Measurements from ENCODE around the gene NANOS2. TPM values are rescaled to one million over a fixed set of nuclear protein-coding genes. Genes with fewer than 3 reads are reported as not detected.

Gene NANOS2
- total and polyA plus RNA-seq, 9 of the 15 experiments (the other 6 are each of a cell fraction or from before 2014, with no cell fraction given): not detected

DNA sequence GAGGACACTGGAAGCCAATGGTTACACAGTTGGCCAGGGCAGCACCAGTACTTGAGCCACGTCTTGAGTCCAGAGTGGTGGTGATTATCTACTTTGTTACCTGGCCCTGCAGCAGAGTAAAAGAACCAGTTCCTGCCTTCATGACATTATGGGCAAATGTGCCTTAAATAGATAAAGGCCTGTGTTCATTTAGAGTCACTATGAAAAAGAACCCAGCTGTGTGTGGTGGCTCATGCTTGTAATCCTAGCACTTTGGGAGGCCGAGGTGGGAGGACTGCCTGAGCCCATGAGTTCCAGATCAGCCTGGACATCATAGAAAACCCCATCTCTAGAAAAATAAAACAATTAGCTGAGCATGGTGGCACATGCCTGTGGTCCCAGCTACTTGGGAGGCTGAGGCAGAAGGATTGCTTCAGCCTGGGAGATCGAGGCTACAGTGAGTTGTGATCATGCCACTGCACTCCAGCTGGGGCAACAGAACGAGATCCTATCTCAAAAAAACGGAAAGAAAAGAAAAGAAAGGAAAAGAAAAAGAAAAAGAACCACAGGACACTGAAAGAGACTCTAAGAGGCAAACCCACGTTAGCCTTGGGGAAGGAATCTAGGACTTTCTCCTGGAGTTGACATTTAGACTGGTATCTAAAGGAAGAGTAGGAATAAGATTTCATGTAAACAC, 25.2 kb downstream of the NANOS2 start (continued):
- TF ChIP-seq, protein P1, sequence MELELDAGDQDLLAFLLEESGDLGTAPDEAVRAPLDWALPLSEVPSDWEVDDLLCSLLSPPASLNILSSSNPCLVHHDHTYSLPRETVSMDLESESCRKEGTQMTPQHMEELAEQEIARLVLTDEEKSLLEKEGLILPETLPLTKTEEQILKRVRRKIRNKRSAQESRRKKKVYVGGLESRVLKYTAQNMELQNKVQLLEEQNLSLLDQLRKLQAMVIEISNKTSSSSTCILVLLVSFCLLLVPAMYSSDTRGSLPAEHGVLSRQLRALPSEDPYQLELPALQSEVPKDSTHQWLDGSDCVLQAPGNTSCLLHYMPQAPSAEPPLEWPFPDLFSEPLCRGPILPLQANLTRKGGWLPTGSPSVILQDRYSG (tag; conservative IDR thresholded peaks at IDR 0.05; ENCODE audit: low read depth): no peak
- TF ChIP-seq NCOA2 (IDR thresholded peaks at IDR 0.05; ENCODE audit: partially characterized antibody in 2 of 2): no peak
- no peak for TF ChIP-seq ZFPM2 (CRISPR knock-in tag; IDR thresholded peaks at IDR 0.05)
- TF ChIP-seq MEF2A (IDR thresholded peaks at IDR 0.05; ENCODE audit: control insufficient read depth, low read depth, low read length): no peak
- peak; percentile 71; the same call in 1 of the 2 replicates for TF ChIP-seq BCOR (IDR thresholded peaks at IDR 0.05)
- TF ChIP-seq EP400 (IDR thresholded peaks at IDR 0.05): no peak
- no peak for TF ChIP-seq SMC3 (conservative IDR thresholded peaks at IDR 0.05; ENCODE audit: insufficient read depth, low read depth, low read length)
- no peak for TF ChIP-seq CCNT2 (IDR thresholded peaks at IDR 0.05; ENCODE audit: borderline replicate concordance, extremely low read depth, insufficient read length, low read depth, low read length)
- TF ChIP-seq, protein P2, sequence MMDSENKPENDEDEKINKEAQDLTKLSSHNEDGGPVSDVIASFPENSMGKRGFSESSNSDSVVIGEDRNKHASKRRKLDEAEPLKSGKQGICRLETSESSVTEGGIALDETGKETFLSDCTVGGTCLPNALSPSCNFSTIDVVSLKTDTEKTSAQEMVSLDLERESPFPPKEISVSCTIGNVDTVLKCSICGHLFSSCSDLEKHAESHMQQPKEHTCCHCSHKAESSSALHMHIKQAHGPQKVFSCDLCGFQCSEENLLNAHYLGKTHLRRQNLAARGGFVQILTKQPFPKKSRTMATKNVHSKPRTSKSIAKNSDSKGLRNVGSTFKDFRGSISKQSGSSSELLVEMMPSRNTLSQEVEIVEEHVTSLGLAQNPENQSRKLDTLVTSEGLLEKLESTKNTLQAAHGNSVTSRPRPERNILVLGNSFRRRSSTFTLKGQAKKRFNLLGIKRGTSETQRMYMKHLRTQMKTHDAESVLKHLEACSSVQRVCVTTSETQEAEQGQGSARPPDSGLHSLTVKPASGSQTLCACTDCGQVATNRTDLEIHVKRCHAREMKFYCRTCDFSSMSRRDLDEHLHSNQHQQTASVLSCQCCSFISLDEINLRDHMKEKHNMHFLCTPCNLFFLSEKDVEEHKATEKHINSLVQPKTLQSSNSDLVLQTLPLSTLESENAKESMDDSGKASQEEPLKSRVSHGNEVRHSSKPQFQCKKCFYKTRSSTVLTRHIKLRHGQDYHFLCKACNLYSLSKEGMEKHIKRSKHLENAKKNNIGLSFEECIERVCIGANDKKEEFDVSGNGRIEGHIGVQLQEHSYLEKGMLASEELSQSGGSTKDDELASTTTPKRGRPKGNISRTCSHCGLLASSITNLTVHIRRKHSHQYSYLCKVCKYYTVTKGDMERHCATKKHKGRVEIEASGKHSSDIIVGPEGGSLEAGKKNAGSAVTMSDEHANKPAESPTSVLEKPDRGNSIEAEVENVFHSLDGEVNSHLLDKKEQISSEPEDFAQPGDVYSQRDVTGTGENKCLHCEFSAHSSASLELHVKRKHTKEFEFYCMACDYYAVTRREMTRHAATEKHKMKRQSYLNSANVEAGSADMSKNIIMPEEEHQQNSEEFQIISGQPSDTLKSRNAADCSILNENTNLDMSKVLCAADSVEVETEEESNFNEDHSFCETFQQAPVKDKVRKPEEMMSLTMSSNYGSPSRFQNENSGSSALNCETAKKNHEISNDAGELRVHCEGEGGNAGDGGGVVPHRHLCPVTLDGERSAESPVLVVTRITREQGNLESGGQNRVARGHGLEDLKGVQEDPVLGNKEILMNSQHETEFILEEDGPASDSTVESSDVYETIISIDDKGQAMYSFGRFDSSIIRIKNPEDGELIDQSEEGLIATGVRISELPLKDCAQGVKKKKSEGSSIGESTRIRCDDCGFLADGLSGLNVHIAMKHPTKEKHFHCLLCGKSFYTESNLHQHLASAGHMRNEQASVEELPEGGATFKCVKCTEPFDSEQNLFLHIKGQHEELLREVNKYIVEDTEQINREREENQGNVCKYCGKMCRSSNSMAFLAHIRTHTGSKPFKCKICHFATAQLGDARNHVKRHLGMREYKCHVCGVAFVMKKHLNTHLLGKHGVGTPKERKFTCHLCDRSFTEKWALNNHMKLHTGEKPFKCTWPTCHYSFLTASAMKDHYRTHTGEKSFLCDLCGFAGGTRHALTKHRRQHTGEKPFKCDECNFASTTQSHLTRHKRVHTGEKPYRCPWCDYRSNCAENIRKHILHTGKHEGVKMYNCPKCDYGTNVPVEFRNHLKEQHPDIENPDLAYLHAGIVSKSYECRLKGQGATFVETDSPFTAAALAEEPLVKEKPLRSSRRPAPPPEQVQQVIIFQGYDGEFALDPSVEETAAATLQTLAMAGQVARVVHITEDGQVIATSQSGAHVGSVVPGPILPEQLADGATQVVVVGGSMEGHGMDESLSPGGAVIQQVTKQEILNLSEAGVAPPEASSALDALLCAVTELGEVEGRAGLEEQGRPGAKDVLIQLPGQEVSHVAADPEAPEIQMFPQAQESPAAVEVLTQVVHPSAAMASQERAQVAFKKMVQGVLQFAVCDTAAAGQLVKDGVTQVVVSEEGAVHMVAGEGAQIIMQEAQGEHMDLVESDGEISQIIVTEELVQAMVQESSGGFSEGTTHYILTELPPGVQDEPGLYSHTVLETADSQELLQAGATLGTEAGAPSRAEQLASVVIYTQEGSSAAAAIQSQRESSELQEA (IDR thresholded peaks at IDR 0.05; ENCODE audit: low read depth): no peak
- no peak for TF ChIP-seq ZBED1 (IDR thresholded peaks at IDR 0.05)
- TF ChIP-seq DPF2 (IDR thresholded peaks at IDR 0.05): peak; percentile 77
- TF ChIP-seq ZNF507 (tag; conservative IDR thresholded peaks at IDR 0.05): no peak
- no peak for TF ChIP-seq CHCHD3 (CRISPR knock-in tag; IDR thresholded peaks at IDR 0.05)
- no peak for TF ChIP-seq PPARD (CRISPR knock-in tag; IDR thresholded peaks at IDR 0.05)
- TF ChIP-seq HIVEP1 (CRISPR knock-in tag; IDR thresholded peaks at IDR 0.05): no peak
- TF ChIP-seq SLC30A9 (CRISPR knock-in tag; IDR thresholded peaks at IDR 0.05): no peak
- TF ChIP-seq JUN (IDR thresholded peaks at IDR 0.05; ENCODE audit: borderline replicate concordance, low read depth, low read length): no peak
- TF ChIP-seq JUN (CRISPR knock-in tag; IDR thresholded peaks at IDR 0.05; ENCODE audit: borderline replicate concordance): no peak
- no peak for TF ChIP-seq MIER1 (IDR thresholded peaks at IDR 0.05; ENCODE audit: low read depth)
- TF ChIP-seq MECOM (CRISPR knock-in tag; IDR thresholded peaks at IDR 0.05): no peak
- peak; percentile 34; the same call in 1 of the 2 replicates for TF ChIP-seq KLF16 (IDR thresholded peaks at IDR 0.05)
- TF ChIP-seq TARDBP (IDR thresholded peaks at IDR 0.05): no peak
- no peak for TF ChIP-seq ZNF583 (CRISPR knock-in tag; IDR thresholded peaks at IDR 0.05)
- no peak for TF ChIP-seq ZNF408 (CRISPR knock-in tag; IDR thresholded peaks at IDR 0.05; ENCODE audit: low read depth)

Data from K562 (cell line).